AML-193 (cell line): Measurements from ENCODE around the gene HAPLN3.

Experiments used
- DNase-seq, 2 experiments: peaks; one replicate each; lab custom pipeline; 2025; lab: John Stamatoyannopoulos, UW

The HAPLN3 gene

GRCh38 chr15:88894348-88894818 lies 961 bp downstream of the HAPLN3 start:
- no peak for DNase-seq

GRCh38 chr15:88891540-88892254 lies 3.6 kb downstream of the HAPLN3 start:
- no peak for DNase-seq

- DNase-seq, result no peak
Measured at GRCh38 chr15:88890495-88890894, 4.8 kb downstream of the HAPLN3 start.

- no peak for DNase-seq
Measured at GRCh38 chr15:88888719-88889118, 6.6 kb downstream of the HAPLN3 start.

- no peak for DNase-seq
Measured at GRCh38 chr15:88887068-88887580, 8.2 kb downstream of the HAPLN3 start.

GRCh38 chr15:88882785-88883184 lies 12.6 kb downstream of the HAPLN3 start:
- no peak for DNase-seq

GRCh38 chr15:88881775-88882174 lies 13.6 kb downstream of the HAPLN3 start:
- DNase-seq, result no peak

- DNase-seq, result no peak
Measured at GRCh38 chr15:88880944-88881740, 14.2 kb downstream of the HAPLN3 start.

- peak; percentile 19 to 38 for DNase-seq
Measured at GRCh38 chr15:88878720-88879184, 16.6 kb downstream of the HAPLN3 start.

- DNase-seq, result no peak
Measured at GRCh38 chr15:88877906-88878305, 17.4 kb downstream of the HAPLN3 start.

- no peak for DNase-seq
Measured at GRCh38 chr15:88877415-88877814, 17.9 kb downstream of the HAPLN3 start.

- no peak for DNase-seq
Measured at GRCh38 chr15:88876573-88876972, 18.8 kb downstream of the HAPLN3 start.

- no peak for DNase-seq
Measured at GRCh38 chr15:88874684-88875083, 20.7 kb downstream of the HAPLN3 start.

- DNase-seq, result no peak
Measured at GRCh38 chr15:88874275-88874674, 21.1 kb downstream of the HAPLN3 start.

- no peak for DNase-seq
Measured at GRCh38 chr15:88873786-88874185, 21.6 kb downstream of the HAPLN3 start.

GRCh38 chr15:88872706-88873105 lies 22.6 kb downstream of the HAPLN3 start:
- DNase-seq, result no peak

- no peak for DNase-seq
Measured at GRCh38 chr15:88872106-88872505, 23.2 kb downstream of the HAPLN3 start.

GRCh38 chr15:88871313-88871712 lies 24.0 kb downstream of the HAPLN3 start:
- DNase-seq, result no peak

- DNase-seq, result no peak
Measured at GRCh38 chr15:88866295-88866881, 29.0 kb downstream of the HAPLN3 start.

GRCh38 chr15:88865498-88866099 lies 29.7 kb downstream of the HAPLN3 start:
- no peak for DNase-seq

- no peak for DNase-seq
Measured at GRCh38 chr15:88864861-88865497, 30.4 kb downstream of the HAPLN3 start.

GRCh38 chr15:88863412-88863811 lies 31.9 kb downstream of the HAPLN3 start:
- no peak for DNase-seq
